Neural crest cell (in vitro differentiated cells): Measurements from ENCODE around the gene DENND5A. TPM values are rescaled to one million over a fixed set of nuclear protein-coding genes. Genes with fewer than 3 reads are reported as not detected.

Experiments used
- DNase-seq: peaks from one replicate; pipeline ENCODE4 v3.0.0; 2021; ENCODE audit warnings: low read depth, mixed read lengths, low spot score
- H3K27ac Mint-ChIP-seq: one replicate; pipeline ENCODE4 v1.8.0; 2021; ENCODE audit warnings: mild to moderate bottlenecking, mixed read lengths; ENCODE audit not compliant: unreplicated experiment
- H3K27me3 Mint-ChIP-seq: 2 replicates; pipeline ENCODE4 v1.8.0; 2021; ENCODE audit warnings: low read depth, mild to moderate bottlenecking, mixed read lengths
- H3K36me3 Mint-ChIP-seq: 2 replicates; pipeline ENCODE4 v1.8.0; 2021; ENCODE audit warnings: low read depth, mild to moderate bottlenecking, mixed read lengths
- H3K4me1 Mint-ChIP-seq: 2 replicates; pipeline ENCODE4 v1.8.0; 2021; ENCODE audit warnings: mixed read lengths
- H3K4me3 Mint-ChIP-seq: one replicate; pipeline ENCODE4 v1.8.0; 2021; ENCODE audit warnings: mild to moderate bottlenecking, mixed read lengths
- H3K9me3 Mint-ChIP-seq: 2 replicates; pipeline ENCODE4 v1.8.0; 2021; ENCODE audit warnings: mixed read lengths
- CTCF ChIP-seq: fragments of 200-600 bp; sonication (generic); conservative IDR thresholded peaks from 2 replicates; pipeline ENCODE4 v1.5.0; 2021; ENCODE audit warnings: antibody characterized with exemption, mild to moderate bottlenecking
- long read RNA-seq: library from polyadenylated mRNA; unstranded; transcript quantifications from one replicate; pipeline ENCODE4 v2.0.0, GENCODE V29; 2020
- total RNA-seq: library from RNA; stranded (reverse); gene quantifications from 2 replicates; pipeline ENCODE4 v1.2.1, GENCODE V29; 2021

The DENND5A gene
- 113 and 116 TPM in 2 replicates for total RNA-seq
- long read RNA-seq, full-length matches to known transcripts = 4 of 85 reads
- long read RNA-seq, partial matches to known transcripts = 59 of 85 reads
- long read RNA-seq, other reads (novel, unspliced or antisense) = 22 of 85 reads

- Mint-ChIP-seq H3K27ac (peak within 1 kb of the TSS; percentile 99), H3K27me3 (no peaks in the 10 kb centered on the region), H3K9me3 (no peaks in the 10 kb centered on the region), H3K4me1 (peaks cover 51% of the 10 kb centered on the region), H3K4me3 (peak within 1 kb of the TSS; percentile 96), H3K36me3 (peaks cover 2% of the 10 kb centered on the region)
- TF ChIP-seq CTCF = no peak
- peak; percentile 75 for DNase-seq
Measured at GRCh38 chr11:9265211-9266131, at the start of gene DENND5A. Gene DENND5A, minus strand, starts transcription at chr11:9265350. Its CDS starts 281 bp downstream, at chr11:9265069.

GRCh38 chr11:9314291-9315077 lies 49.3 kb upstream of the DENND5A start, which contains the start of gene TMEM41B:
Gene TMEM41B, minus strand, starts transcription at chr11:9314593. Its CDS starts 152 bp downstream, at chr11:9314441.
- peak; percentile 12 for TF ChIP-seq CTCF
- Mint-ChIP-seq H3K4me1 (peaks cover 42% of the 10 kb centered on the region), H3K4me3 (peak within 1 kb of the TSS; percentile 98), H3K27ac (peak within 1 kb of the TSS; percentile 97), H3K9me3 (peaks cover 3% of the 10 kb centered on the region), H3K27me3 (peaks cover 20% of the 10 kb centered on the region), H3K36me3 (peaks cover 9% of the 10 kb centered on the region)
- peak; percentile 99 for DNase-seq

GRCh38 chr11:9313648-9314290 lies 48.6 kb upstream of the DENND5A start:
- H3K27me3 Mint-ChIP-seq = peaks cover 13% of the 10 kb centered on the region
- DNase-seq = no peak
- peaks cover 40% of the 10 kb centered on the region for H3K4me1 Mint-ChIP-seq
- peak overlapping the region; percentile 98 for H3K4me3 Mint-ChIP-seq
- peaks cover 13% of the 10 kb centered on the region for H3K36me3 Mint-ChIP-seq
- peaks cover 3% of the 10 kb centered on the region for H3K9me3 Mint-ChIP-seq
- H3K27ac Mint-ChIP-seq = peak overlapping the region; percentile 97
- TF ChIP-seq CTCF = no peak

- Mint-ChIP-seq H3K9me3 (peaks cover 11% of the 10 kb centered on the region), H3K27me3 (no peaks in the 10 kb centered on the region), H3K4me1 (peaks cover 46% of the 10 kb centered on the region), H3K36me3 (peaks cover 20% of the 10 kb centered on the region), H3K27ac (no peak overlapping the region), H3K4me3 (peak overlapping the region; percentile 72)
- TF ChIP-seq CTCF = no peak
- no peak for DNase-seq
Measured at GRCh38 chr11:9310485-9311090, 45.4 kb upstream of the DENND5A start.
